ENCODE results near the gene SLC25A21. TPM values are rescaled to one million over a fixed set of nuclear protein-coding genes. Genes with fewer than 3 reads are reported as not detected.

The SLC25A21 gene
- total and polyA plus RNA-seq, 10 of the 15 experiments (the other 5 are each of a cell fraction or from before 2014, with no cell fraction given), result 0.06 to 0.72 (median 0.17) TPM; not detected in 3

- Histone ChIP-seq H2AFZ (ENCODE audit: control insufficient read depth, low read depth, low read length) (no peak overlapping the region), H3K9ac (ENCODE audit: control insufficient read depth, insufficient read depth, low read length) (no peak overlapping the region), H3K27me3 (replicated peaks in 1 of 2; ENCODE audit: control insufficient read depth in 2 of 2, insufficient read depth in 2 of 2, low read length in 1 of 2) (no peaks in the 10 kb centered on the region), H3K9me3 (replicated peaks; ENCODE audit: control insufficient read depth, insufficient read depth, low read length) (no peaks in the 10 kb centered on the region), H3K4me3 (no peak overlapping the region), H4K20me1 (ENCODE audit: control insufficient read depth, insufficient read depth) (no peaks in the 10 kb centered on the region), H3K79me2 (ENCODE audit: control insufficient read depth, insufficient read depth, low read length) (no peaks in the 10 kb centered on the region), H3K4me1 (ENCODE audit: control insufficient read depth, insufficient read depth, low read length) (no peaks in the 10 kb centered on the region), H3K4me2 (ENCODE audit: control insufficient read depth, insufficient read depth) (no peak overlapping the region), H3K27ac (ENCODE audit: control insufficient read depth, insufficient read depth) (no peak overlapping the region), H3K36me3 (ENCODE audit: control insufficient read depth in 2 of 2, insufficient read depth in 2 of 2, low read length in 1 of 2) (no peaks in the 10 kb centered on the region)
- BruUV-seq (replicated peaks), result no TSS peak
- DNase-seq (ENCODE audit: low read depth, low spot score) (no peak), ATAC-seq (no peak), FAIRE-seq (no peak)
- 28% methylated on average over 2 of the region's 2 CpGs for WGBS (ENCODE audit: insufficient coverage, insufficient replicate concordance, low lambda C conversion rate, missing lambda C conversion rate)
- intact Hi-C loops (cut with micrococcal nuclease; ENCODE audit: unreplicated experiment), result no loop called here
- POLR2A ChIA-PET, result no interaction called here
- in situ Hi-C loops (cut with MboI), result no loop called here
- SMC1A ChIA-PET (ENCODE audit: uncharacterized antibody, unreplicated experiment), result no interaction called here
- CTCF ChIA-PET, result no interaction called here
- RAD21 ChIA-PET (ENCODE audit: unreplicated experiment), result no interaction called here
- TF ChIP-seq TCF3 (IDR thresholded peaks at IDR 0.05; ENCODE audit: borderline replicate concordance, insufficient read depth, low read depth, low read length) (no peak), TBL1XR1 (IDR thresholded peaks at IDR 0.05; ENCODE audit: low read depth, low read length) (no peak), BCL11A (IDR thresholded peaks at IDR 0.05; ENCODE audit: low read depth, low read length) (no peak), MEF2B (IDR thresholded peaks at IDR 0.05; ENCODE audit: partially characterized antibody, poor library complexity, severe bottlenecking) (no peak), REST (IDR thresholded peaks at IDR 0.05; ENCODE audit: low read depth, low read length) (no peak), NFIC (IDR thresholded peaks at IDR 0.05; ENCODE audit: low read depth, low read length) (no peak), ZZZ3 (IDR thresholded peaks at IDR 0.05; ENCODE audit: control insufficient read depth, insufficient read length, low read depth) (no peak), SP1 (IDR thresholded peaks at IDR 0.05; ENCODE audit: low read depth, low read length) (no peak), RBBP5 (conservative IDR thresholded peaks at IDR 0.05) (no peak), KLF5 (IDR thresholded peaks at IDR 0.05; ENCODE audit: partially characterized antibody) (no peak)
Observed at GRCh38 chr14:36884049-36884448, 288.4 kb downstream of the SLC25A21 start.

Data from GM12878 (cell line).